IMR-90 (cell line): ENCODE data around the gene CPLX3. TPM values are rescaled to one million over a fixed set of nuclear protein-coding genes. Genes with fewer than 3 reads are reported as not detected.

Source experiments
- ATAC-seq: fragments of 200-7000 bp; cut with Tn5 transposase; 2 replicates; pipeline ENCODE4 v1.9.1; 2020; ENCODE audit warnings: low read depth, mild to moderate bottlenecking, moderate library complexity
- BruUV-seq: library from RNA; stranded (reverse); fragments of 400-500 nt; replicated peaks from 2 replicates; lab custom pipeline; 2021; lab: Mats Ljungman, UMichigan
- CTCF ChIA-PET: fragments of 300-600 bp; formaldehyde crosslinking; extraction: SDS; loops from one replicate; lab custom pipeline; 2021; ENCODE audit warnings: antibody characterized with exemption; lab: Yijun Ruan, JAX
- POLR2A ChIA-PET: fragments of 300-600 bp; sonication (Branson Sonifier 250); formaldehyde crosslinking; loops from one replicate; lab custom pipeline; 2022; ENCODE audit warnings: antibody characterized with exemption; ENCODE audit not compliant: unreplicated experiment; lab: Charles Lee
- DNase-seq: peaks from one replicate; pipeline ENCODE4 v3.0.0; 2013
- H2AFZ ChIP-seq: replicated peaks from 2 replicates; pipeline ENCODE3; 2013; ENCODE audit warnings: low read length, mild to moderate bottlenecking; ENCODE audit not compliant: poor library complexity
- H2AK5ac ChIP-seq: 2 replicates; pipeline ENCODE4 v1.6.1; 2013; ENCODE audit warnings: low read depth, low read length, inconsistent platforms
- H2AK9ac ChIP-seq: replicated peaks from 2 replicates; pipeline ENCODE3; 2013; ENCODE audit warnings: mild to moderate bottlenecking, low read depth, low read length, moderate library complexity; ENCODE audit not compliant: poor library complexity
- H2BK120ac ChIP-seq: 2 replicates; pipeline ENCODE4 v1.6.1; 2013; ENCODE audit warnings: low read depth, low read length, inconsistent platforms
- H2BK15ac ChIP-seq: 3 replicates; pipeline ENCODE4 v1.6.1; 2013; ENCODE audit warnings: low read depth, low read length, inconsistent platforms
- H2BK20ac ChIP-seq: 2 replicates; pipeline ENCODE4 v1.6.1; 2013; ENCODE audit warnings: low read depth, mild to moderate bottlenecking, inconsistent platforms, low read length, moderate library complexity
- H2BK5ac ChIP-seq: 2 replicates; pipeline ENCODE4 v1.6.1; 2013; ENCODE audit warnings: mild to moderate bottlenecking, low read depth, low read length, inconsistent platforms; ENCODE audit not compliant: poor library complexity, severe bottlenecking
- H3K14ac ChIP-seq: replicated peaks from 2 replicates; pipeline ENCODE4 v1.6.1; 2013; ENCODE audit warnings: low read depth, low read length, inconsistent platforms
- H3K18ac ChIP-seq: 2 replicates; pipeline ENCODE4 v1.6.1; 2013; ENCODE audit warnings: low read depth, low read length, control low read depth
- H3K23ac ChIP-seq: 2 replicates; pipeline ENCODE4 v1.6.1; 2013; ENCODE audit warnings: low read depth, low read length, inconsistent platforms
- H3K27ac ChIP-seq: 2 replicates; pipeline ENCODE4 v1.5.1; 2013; ENCODE audit warnings: mild to moderate bottlenecking, control low read depth, low read length; ENCODE audit not compliant: insufficient read depth
- H3K27me3 ChIP-seq: 2 replicates; pipeline ENCODE4 v1.6.1; 2013; ENCODE audit warnings: low read length; ENCODE audit not compliant: control insufficient read depth, insufficient read depth
- H3K36me3 ChIP-seq: 2 replicates; pipeline ENCODE4 v1.6.1; 2013; ENCODE audit warnings: low read length, mixed read lengths; ENCODE audit not compliant: control insufficient read depth, insufficient read depth
- H3K4ac ChIP-seq: 2 replicates; pipeline ENCODE4 v1.6.1; 2013; ENCODE audit warnings: low read depth, low read length, inconsistent platforms
- H3K4me1 ChIP-seq: 2 replicates; pipeline ENCODE4 v1.6.1; 2013; ENCODE audit warnings: low read length, mixed read lengths; ENCODE audit not compliant: control insufficient read depth, insufficient read depth
- H3K4me2 ChIP-seq: 2 replicates; pipeline ENCODE4 v1.6.1; 2013; ENCODE audit warnings: low read depth, mild to moderate bottlenecking, control low read depth, low read length, moderate library complexity
- H3K4me3 ChIP-seq: 2 replicates; pipeline ENCODE4 v1.5.1; 2013; ENCODE audit warnings: low read depth, mild to moderate bottlenecking, control low read depth, low read length, moderate library complexity; ENCODE audit not compliant: insufficient read depth
- H3K56ac ChIP-seq: 2 replicates; pipeline ENCODE4 v1.6.1; 2013; ENCODE audit warnings: low read length, inconsistent platforms; ENCODE audit not compliant: insufficient read depth; ENCODE audit errors: extremely low read depth
- H3K79me1 ChIP-seq, 2 experiments: 2 replicates each; pipeline ENCODE4 v1.6.1; 2013; ENCODE audit warnings: low read length in 2 of 2, inconsistent platforms in 1 of 2, low read depth in 1 of 2
- H3K9ac ChIP-seq: 2 replicates; pipeline ENCODE4 v1.6.1; 2013; ENCODE audit warnings: low read depth, low read length, control low read depth
- H3K9me1 ChIP-seq: 2 replicates; pipeline ENCODE4 v1.6.1; 2013; ENCODE audit warnings: low read length, inconsistent platforms; ENCODE audit not compliant: insufficient read depth
- H3K9me3 ChIP-seq: 2 replicates; pipeline ENCODE4 v1.6.1; 2013; ENCODE audit warnings: low read length; ENCODE audit not compliant: control insufficient read depth, insufficient read depth
- H4K20me1 ChIP-seq: 2 replicates; pipeline ENCODE4 v1.6.1; 2013; ENCODE audit warnings: low read length, inconsistent platforms; ENCODE audit not compliant: insufficient read depth
- H4K5ac ChIP-seq: 2 replicates; pipeline ENCODE4 v1.6.1; 2013; ENCODE audit warnings: mild to moderate bottlenecking, low read depth, low read length, control low read depth
- H4K8ac ChIP-seq, 2 experiments: 2 replicates each; pipeline ENCODE4 v1.6.1; 2013; ENCODE audit warnings: low read depth in 2 of 2, low read length in 2 of 2, control low read depth in 1 of 2, inconsistent platforms in 1 of 2
- H4K91ac ChIP-seq: 2 replicates; pipeline ENCODE4 v1.6.1; 2013; ENCODE audit warnings: low read depth, low read length, inconsistent platforms; ENCODE audit not compliant: insufficient read depth
- CEBPB ChIP-seq: IDR thresholded peaks from 2 replicates; pipeline ENCODE4 v1.6.1; 2012; ENCODE audit warnings: low read depth, low read length, improper control_type of control experiment
- CHD1 ChIP-seq: IDR thresholded peaks from 2 replicates; pipeline ENCODE4 v1.6.1; 2012; ENCODE audit warnings: low read depth, low read length, improper control_type of control experiment
- MAFK ChIP-seq: IDR thresholded peaks from 2 replicates; pipeline ENCODE4 v1.6.1; 2012; ENCODE audit warnings: low read depth, low read length, improper control_type of control experiment
- MXI1 ChIP-seq: IDR thresholded peaks from 2 replicates; pipeline ENCODE4 v1.6.1; 2012; ENCODE audit warnings: low read depth, mild to moderate bottlenecking, low read length, moderate library complexity, borderline replicate concordance
- POLR2A ChIP-seq: IDR thresholded peaks from 2 replicates; pipeline ENCODE4 v1.6.1; 2012; ENCODE audit warnings: mild to moderate bottlenecking, low read depth, low read length
- RFX5 ChIP-seq: IDR thresholded peaks from 2 replicates; pipeline ENCODE4 v1.8.0; 2012; ENCODE audit warnings: low read depth, mild to moderate bottlenecking, low read length, moderate library complexity
- WGBS, 2 experiments: methylation state at CpG; one replicate each; pipeline versions ENCODE4 v1.1.5 to v1.1.7; 2013; ENCODE audit warnings: missing lambda C conversion rate in 2 of 2; ENCODE audit not compliant: insufficient read length in 1 of 2; ENCODE audit errors: extremely low coverage in 2 of 2; 5-methylcytosine and 5-hydroxymethylcytosine counted together
- dilution Hi-C: fragments of 300-500 bp; cut with HindIII; formaldehyde crosslinking; loops from one replicate; pipeline ENCODE4 v1.14.3; 2018; ENCODE audit warnings: low sequenced_read_pairs; ENCODE audit not compliant: unreplicated experiment
- in situ Hi-C: fragments of 300-500 bp; cut with MboI; formaldehyde crosslinking; loops from 3 replicates; pipeline ENCODE4 v1.14.3; 2019; ENCODE audit warnings: low sequenced_read_pairs, inconsistent platforms, mixed read lengths
- intact Hi-C: fragments of 100-400 bp; cut with micrococcal nuclease; formaldehyde crosslinking; loops from 2 replicates; pipeline ENCODE4 v1.10.0; 2022
- polyA plus RNA-seq, 3 experiments: library from polyadenylated mRNA; depleted of rRNA; stranded (reverse); fragments of >200 nt; gene quantifications; 2 replicates each; pipeline ENCODE4 v1.2.3, GENCODE V29; 2012; ENCODE audit warnings: low replicate concordance in 1 of 3
- total RNA-seq: library from RNA; depleted of rRNA; stranded (reverse); fragments of >200 nt; gene quantifications from 2 replicates; pipeline ENCODE4 v1.2.3, GENCODE V29; 2012
- TF ChIP-seq, protein P1 (sequence below): fragments of 150-350 bp; IDR thresholded peaks from 2 replicates; pipeline ENCODE4 v1.6.1; 2016; ENCODE audit warnings: low read depth, mild to moderate bottlenecking, low read length, moderate library complexity, borderline replicate concordance
- TF ChIP-seq, protein P2 (sequence below): fragments of 150-350 bp; IDR thresholded peaks from 2 replicates; pipeline ENCODE4 v1.6.1; 2017; ENCODE audit warnings: mild to moderate bottlenecking, antibody characterized with exemption, low read length, low read depth
- TF ChIP-seq, protein P3 (sequence below): conservative IDR thresholded peaks from 2 replicates; pipeline ENCODE4 v1.5.1; 2012; ENCODE audit warnings: mild to moderate bottlenecking, low read depth, low read length, improper control_type of control experiment

The CPLX3 gene
- total and polyA plus RNA-seq, 2 of the 4 experiments (the other 2 are of a cell fraction): not detected

DNA sequence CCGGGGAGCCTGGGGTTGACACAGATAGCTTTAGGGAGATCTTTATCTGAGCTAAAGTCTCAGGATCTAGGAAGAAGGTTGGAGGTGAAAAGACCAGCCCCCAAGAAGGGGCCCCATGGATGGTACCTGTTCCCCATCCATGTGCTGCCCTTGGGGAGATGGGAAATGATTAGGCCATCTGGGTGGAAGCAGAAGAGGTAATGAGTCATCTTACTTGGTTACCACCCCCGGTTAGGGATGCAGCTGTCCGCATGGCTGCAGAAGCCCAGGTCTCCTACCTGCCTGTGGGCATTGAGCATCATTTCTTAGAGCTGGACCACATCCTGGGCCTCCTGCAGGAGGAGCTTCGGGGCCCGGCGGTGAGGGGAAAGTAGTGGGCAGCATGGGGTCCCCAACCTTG is 3.1 kb upstream of the CPLX3 start:
- no peak overlapping the region for H2BK15ac ChIP-seq
- WGBS, 2 experiments: no CpG with 5 or more reads among the region's 6 CpGs
- no peak overlapping the region for H2BK120ac ChIP-seq
- H4K20me1 ChIP-seq: peaks cover 4% of the 10 kb centered on the region
- H3K4me2 ChIP-seq: no peak overlapping the region
- no peaks in the 10 kb centered on the region for H3K79me1 ChIP-seq
- no TSS peak for BruUV-seq
- no peak overlapping the region for H3K18ac ChIP-seq
- H4K91ac ChIP-seq: no peak overlapping the region
- H3K27ac ChIP-seq: no peak overlapping the region
- H2AFZ ChIP-seq: no peak overlapping the region
- ATAC-seq (no peak), DNase-seq (no peak)
- H4K8ac ChIP-seq: no peak overlapping the region
- TF ChIP-seq RFX5 (no peak), POLR2A (no peak), CEBPB (no peak), MAFK (no peak), MXI1 (no peak), CHD1 (no peak)
- TF ChIP-seq, protein P1, sequence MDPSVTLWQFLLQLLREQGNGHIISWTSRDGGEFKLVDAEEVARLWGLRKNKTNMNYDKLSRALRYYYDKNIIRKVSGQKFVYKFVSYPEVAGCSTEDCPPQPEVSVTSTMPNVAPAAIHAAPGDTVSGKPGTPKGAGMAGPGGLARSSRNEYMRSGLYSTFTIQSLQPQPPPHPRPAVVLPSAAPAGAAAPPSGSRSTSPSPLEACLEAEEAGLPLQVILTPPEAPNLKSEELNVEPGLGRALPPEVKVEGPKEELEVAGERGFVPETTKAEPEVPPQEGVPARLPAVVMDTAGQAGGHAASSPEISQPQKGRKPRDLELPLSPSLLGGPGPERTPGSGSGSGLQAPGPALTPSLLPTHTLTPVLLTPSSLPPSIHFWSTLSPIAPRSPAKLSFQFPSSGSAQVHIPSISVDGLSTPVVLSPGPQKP: no peak
- TF ChIP-seq, protein P2, sequence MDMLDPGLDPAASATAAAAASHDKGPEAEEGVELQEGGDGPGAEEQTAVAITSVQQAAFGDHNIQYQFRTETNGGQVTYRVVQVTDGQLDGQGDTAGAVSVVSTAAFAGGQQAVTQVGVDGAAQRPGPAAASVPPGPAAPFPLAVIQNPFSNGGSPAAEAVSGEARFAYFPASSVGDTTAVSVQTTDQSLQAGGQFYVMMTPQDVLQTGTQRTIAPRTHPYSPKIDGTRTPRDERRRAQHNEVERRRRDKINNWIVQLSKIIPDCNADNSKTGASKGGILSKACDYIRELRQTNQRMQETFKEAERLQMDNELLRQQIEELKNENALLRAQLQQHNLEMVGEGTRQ: no peak
- TF ChIP-seq, protein P3, sequence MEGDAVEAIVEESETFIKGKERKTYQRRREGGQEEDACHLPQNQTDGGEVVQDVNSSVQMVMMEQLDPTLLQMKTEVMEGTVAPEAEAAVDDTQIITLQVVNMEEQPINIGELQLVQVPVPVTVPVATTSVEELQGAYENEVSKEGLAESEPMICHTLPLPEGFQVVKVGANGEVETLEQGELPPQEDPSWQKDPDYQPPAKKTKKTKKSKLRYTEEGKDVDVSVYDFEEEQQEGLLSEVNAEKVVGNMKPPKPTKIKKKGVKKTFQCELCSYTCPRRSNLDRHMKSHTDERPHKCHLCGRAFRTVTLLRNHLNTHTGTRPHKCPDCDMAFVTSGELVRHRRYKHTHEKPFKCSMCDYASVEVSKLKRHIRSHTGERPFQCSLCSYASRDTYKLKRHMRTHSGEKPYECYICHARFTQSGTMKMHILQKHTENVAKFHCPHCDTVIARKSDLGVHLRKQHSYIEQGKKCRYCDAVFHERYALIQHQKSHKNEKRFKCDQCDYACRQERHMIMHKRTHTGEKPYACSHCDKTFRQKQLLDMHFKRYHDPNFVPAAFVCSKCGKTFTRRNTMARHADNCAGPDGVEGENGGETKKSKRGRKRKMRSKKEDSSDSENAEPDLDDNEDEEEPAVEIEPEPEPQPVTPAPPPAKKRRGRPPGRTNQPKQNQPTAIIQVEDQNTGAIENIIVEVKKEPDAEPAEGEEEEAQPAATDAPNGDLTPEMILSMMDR: no peak
- H3K27me3 ChIP-seq: peaks cover 67% of the 10 kb centered on the region
- no peak overlapping the region for H2BK20ac ChIP-seq
- H4K5ac ChIP-seq: no peak overlapping the region
- ChIA-PET CTCF (interaction anchor here (0.6 kb wide), 1 partner anchor 52 kb away, joined by 3 read pairs; no protein-coding TSS in a partner anchor), POLR2A (no interaction called here)
- 0 out of 2 replicates have a peak, but pooled peaks cover 4% of the 10 kb centered on the region for H3K9me1 ChIP-seq
- no peak overlapping the region for H3K9ac ChIP-seq
- no peaks in the 10 kb centered on the region for H3K4me1 ChIP-seq
- H3K9me3 ChIP-seq: no peaks in the 10 kb centered on the region
- intact Hi-C loops (no loop called here), in situ Hi-C loops (no loop called here), dilution Hi-C loops (no loop called here)
- H2BK5ac ChIP-seq: no peak overlapping the region
- H2AK9ac ChIP-seq: no peak overlapping the region
- H3K36me3 ChIP-seq: no peaks in the 10 kb centered on the region
- H3K4me3 ChIP-seq: no peak overlapping the region
- H2AK5ac ChIP-seq: no peak overlapping the region
- H3K4ac ChIP-seq: no peak overlapping the region
- no peak overlapping the region for H3K14ac ChIP-seq
- H3K56ac ChIP-seq: no peak overlapping the region
- H3K23ac ChIP-seq: no peak overlapping the region
